Camera-type eye (tissue), 1 donor: ENCODE data around the gene CD3E. TPM values are rescaled to one million over a fixed set of nuclear protein-coding genes. Genes with fewer than 3 reads are reported as not detected.

ENCODE experiments used
- total RNA-seq: library from RNA; depleted of rRNA; stranded (reverse); fragments of >200 nt; gene quantifications from one replicate; pipeline ENCODE4 v1.2.3, GENCODE V29; 2014

The CD3E gene
- total RNA-seq, result 0.55 TPM

DNA sequence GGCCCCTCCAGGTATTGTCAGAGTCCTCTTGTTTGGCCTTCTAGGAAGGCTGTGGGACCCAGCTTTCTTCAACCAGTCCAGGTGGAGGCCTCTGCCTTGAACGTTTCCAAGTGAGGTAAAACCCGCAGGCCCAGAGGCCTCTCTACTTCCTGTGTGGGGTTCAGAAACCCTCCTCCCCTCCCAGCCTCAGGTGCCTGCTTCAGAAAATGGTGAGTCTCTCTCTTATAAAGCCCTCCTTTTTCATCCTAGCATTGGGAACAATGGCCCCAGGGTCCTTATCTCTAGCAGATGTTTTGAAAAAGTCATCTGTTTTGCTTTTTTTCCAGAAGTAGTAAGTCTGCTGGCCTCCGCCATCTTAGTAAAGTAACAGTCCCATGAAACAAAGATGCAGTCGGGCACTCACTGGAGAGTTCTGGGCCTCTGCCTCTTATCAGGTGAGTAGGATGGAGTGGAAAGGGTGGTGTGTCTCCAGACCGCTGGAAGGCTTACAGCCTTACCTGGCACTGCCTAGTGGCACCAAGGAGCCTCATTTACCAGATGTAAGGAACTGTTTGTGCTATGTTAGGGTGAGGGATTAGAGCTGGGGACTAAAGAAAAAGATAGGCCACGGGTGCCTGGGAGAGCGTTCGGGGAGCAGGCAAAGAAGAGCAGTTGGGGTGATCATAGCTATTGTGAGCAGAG is at the start of gene CD3E:
Gene CD3E (plus strand): TSS at position 163 of the 681 bp plus-strand sequence. CDS start 223 bp downstream, at position 386.

DNA sequence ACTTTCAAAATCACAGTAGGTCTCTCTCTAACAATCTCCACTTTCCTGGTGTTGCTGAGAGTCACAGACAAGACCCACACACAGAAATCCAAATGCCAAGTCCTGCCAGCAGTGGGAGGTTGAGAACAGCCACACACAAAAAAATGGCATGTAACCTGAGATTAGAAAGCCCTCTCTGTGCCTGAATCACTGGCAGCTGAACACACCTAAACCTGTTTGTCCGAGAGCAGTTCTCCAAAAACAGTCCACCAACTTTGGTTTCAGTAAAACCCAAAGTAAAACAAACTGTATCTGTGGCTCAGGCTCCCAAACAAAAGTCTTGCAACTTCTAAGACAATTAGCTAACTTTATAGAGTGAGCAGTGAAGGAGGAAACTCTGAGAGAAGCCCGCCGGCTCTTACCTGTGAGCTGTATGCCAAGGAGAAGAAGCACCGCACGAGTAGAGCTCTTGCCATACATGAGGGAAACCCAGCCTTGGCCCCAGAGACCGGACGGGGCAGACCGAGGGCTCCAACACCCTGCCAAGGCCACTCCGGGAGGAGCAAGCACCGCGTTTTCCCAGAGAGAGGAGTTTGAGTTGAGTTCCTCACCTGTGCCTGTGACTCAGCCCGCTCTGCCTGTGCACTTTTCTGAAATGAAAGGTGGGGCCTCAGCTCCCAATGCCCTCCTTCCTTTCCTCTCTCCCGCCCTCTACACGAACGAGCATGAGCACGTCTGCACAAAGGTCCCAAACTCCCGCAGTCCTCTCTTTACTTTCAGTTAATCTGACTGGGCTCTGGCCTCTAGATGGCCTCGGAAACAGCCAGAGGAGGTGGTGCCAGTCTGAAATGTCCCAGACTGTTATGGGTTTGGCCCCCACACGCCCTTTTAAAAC is 40.6 kb upstream of the CD3E start, which contains the start of gene MPZL2:
Gene MPZL2 (minus strand): TSS at position 603 of the 874 bp plus-strand sequence. CDS start 144 bp downstream, at position 459.

GRCh38 chr11:118342503-118343161 is 38.1 kb downstream of the CD3E start, which contains the start of gene CD3D:
CD3D (minus strand) TSS chr11:118342705; CDS start chr11:118342607, 98 bp downstream.

DNA sequence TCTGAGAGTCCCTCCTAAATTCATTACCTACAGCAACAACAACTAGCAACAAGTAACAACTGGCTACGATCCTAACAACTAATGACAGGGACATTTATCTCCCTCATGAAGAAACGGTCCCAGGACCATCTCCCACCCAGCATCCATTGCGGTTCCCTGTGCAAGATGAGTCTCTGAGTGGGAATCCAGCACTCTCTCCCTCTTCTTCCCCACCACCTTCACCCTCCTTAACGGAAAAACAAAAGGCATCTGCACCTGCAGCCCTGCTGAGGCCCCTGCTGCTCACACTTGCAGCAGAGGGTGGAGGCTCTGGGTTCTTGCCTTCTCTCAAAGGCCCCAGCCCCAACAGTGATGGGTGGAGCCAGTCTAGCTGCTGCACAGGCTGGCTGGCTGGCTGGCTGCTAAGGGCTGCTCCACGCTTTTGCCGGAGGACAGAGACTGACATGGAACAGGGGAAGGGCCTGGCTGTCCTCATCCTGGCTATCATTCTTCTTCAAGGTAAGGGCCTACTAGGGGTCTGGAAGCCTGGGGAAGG is 39.5 kb downstream of the CD3E start, which contains the start of gene CD3G:
Gene CD3G (plus strand): TSS at position 364 of the 535 bp plus-strand sequence. CDS start 80 bp downstream, at position 444.

GRCh38 chr11:118359295-118359958 is 54.9 kb downstream of the CD3E start, which contains the start of gene UBE4A:
UBE4A (plus strand) TSS chr11:118359600; CDS start chr11:118365081, 5,481 bp downstream.

Other genes starting within 250 kb of the CD3E start
- gene TMPRSS4, start 227.7 kb upstream of the CD3E start, total RNA-seq, result 7.7 TPM
- gene SMIM35, start 217.8 kb upstream of the CD3E start, total RNA-seq, result 0.11 TPM
- 5.9 TPM for gene SCN4B, start 151.9 kb upstream of the CD3E start, total RNA-seq
- 7.4 TPM for gene SCN2B, start 128.1 kb upstream of the CD3E start, total RNA-seq
- 3.3 TPM for gene JAML, start 79.7 kb upstream of the CD3E start, total RNA-seq
- gene MPZL3, start 52.4 kb upstream of the CD3E start, total RNA-seq, result 3.5 TPM
- gene MPZL2, start 40.4 kb upstream of the CD3E start, total RNA-seq, result 18.4 TPM
- not detected for gene CD3D, start 38.0 kb downstream of the CD3E start, total RNA-seq
- 0.88 TPM for gene CD3G, start 39.6 kb downstream of the CD3E start, total RNA-seq
- gene UBE4A, start 54.9 kb downstream of the CD3E start, total RNA-seq, result 46.6 TPM
- 27.5 TPM for gene ATP5MG, start 96.9 kb downstream of the CD3E start, total RNA-seq
- gene KMT2A, start 131.8 kb downstream of the CD3E start, total RNA-seq, result 169 TPM
- gene TTC36, start 222.7 kb downstream of the CD3E start, total RNA-seq, result 2.5 TPM
- 40.6 TPM for gene TMEM25, start 226.5 kb downstream of the CD3E start, total RNA-seq